NCI-H2081 treated with DMSO at 0.1 percent for 48 hours (cell line): Measurements from ENCODE around the gene RSPH10B.
A peak's percentile ranks its signal among the peaks of the same experiment; 100 is the strongest.
"Not testable (repeated sequence)": the region's sequence is repeated elsewhere in the genome, so short reads cannot be mapped to it uniquely, and the experiment has no call there.

Experiments used
- DNase-seq: peaks from one replicate; lab custom pipeline; 2025; lab: John Stamatoyannopoulos, UW

Gene RSPH10B

GRCh38 chr7:5970347-5970911, at the start of gene RSPH10B:
Gene RSPH10B (minus strand): TSS chr7:5970689. CDS start chr7:5967116, 3,573 bp downstream.
- not testable (repeated sequence) for DNase-seq

GRCh38 chr7:6016653-6016966, 46.1 kb upstream of the RSPH10B start:
- no peak for DNase-seq

- DNase-seq, result no peak
These were observed 45.6 kb upstream of the RSPH10B start for GRCh38 chr7:6015917-6016652.

GRCh38 chr7:6012355-6013104, 42.0 kb upstream of the RSPH10B start:
- DNase-seq, result no peak

GRCh38 chr7:6011541-6011940, 41.1 kb upstream of the RSPH10B start:
- no peak for DNase-seq

- DNase-seq, result not testable (repeated sequence)
These were observed 39.9 kb upstream of the RSPH10B start for GRCh38 chr7:6010370-6010769.

- DNase-seq, result peak; percentile 97
These were observed 38.5 kb upstream of the RSPH10B start, which contains the start of the genes AIMP2 and PMS2 for GRCh38 chr7:6008668-6009611. Gene AIMP2 (plus strand): TSS chr7:6009272. CDS start chr7:6009364, 92 bp downstream. Gene PMS2 (minus strand): TSS chr7:6009049. CDS start chr7:6009019, 30 bp downstream.

- not testable (repeated sequence) for DNase-seq
These were observed 37.5 kb upstream of the RSPH10B start for GRCh38 chr7:6007835-6008590.

GRCh38 chr7:6007386-6007785, 36.9 kb upstream of the RSPH10B start:
- DNase-seq, result no peak

- peak; percentile 43 for DNase-seq
These were observed 26.8 kb upstream of the RSPH10B start for GRCh38 chr7:5997210-5997808.

GRCh38 chr7:5987061-5987460, 16.6 kb upstream of the RSPH10B start:
- not testable (repeated sequence) for DNase-seq

- DNase-seq, result not testable (repeated sequence)
These were observed 9.3 kb upstream of the RSPH10B start for GRCh38 chr7:5979680-5980314.

- not testable (repeated sequence) for DNase-seq
These were observed 3.1 kb upstream of the RSPH10B start for GRCh38 chr7:5973580-5973979.

GRCh38 chr7:5963810-5964209, 6.7 kb downstream of the RSPH10B start:
- DNase-seq, result not testable (repeated sequence)

- DNase-seq, result not testable (repeated sequence)
These were observed 7.3 kb downstream of the RSPH10B start for GRCh38 chr7:5963205-5963604.

- DNase-seq, result not testable (repeated sequence)
These were observed 35.5 kb downstream of the RSPH10B start for GRCh38 chr7:5934945-5935450.

GRCh38 chr7:5931905-5932644, 38.4 kb downstream of the RSPH10B start:
- not testable (repeated sequence) for DNase-seq

GRCh38 chr7:5931250-5931649, 39.2 kb downstream of the RSPH10B start:
- not testable (repeated sequence) for DNase-seq

GRCh38 chr7:5930290-5930689, 40.2 kb downstream of the RSPH10B start:
- not testable (repeated sequence) for DNase-seq
